ENCODE data around the gene PDILT. TPM values are rescaled to one million over a fixed set of nuclear protein-coding genes. Genes with fewer than 3 reads are reported as not detected.

PDILT gene
- polyA plus RNA-seq, 6 donors from 2014 or later, result not detected

- ATAC-seq (ENCODE audit: low read depth in 2 of 2) (no peak), DNase-seq (no peak)
- Mint-ChIP-seq H3K36me3 (no peaks in the 10 kb centered on the region), H3K27ac (no peak overlapping the region), H3K27me3 (peaks cover 9 to 12% (median 11%) of the 10 kb centered on the region in 3 donors), H3K4me1 (no peaks in the 10 kb centered on the region), H3K4me3 (no peak overlapping the region), H3K9me3 (no peaks in the 10 kb centered on the region)
These were observed 93.8 kb downstream of the PDILT start for GRCh38 chr16:20310421-20311395.

DNA sequence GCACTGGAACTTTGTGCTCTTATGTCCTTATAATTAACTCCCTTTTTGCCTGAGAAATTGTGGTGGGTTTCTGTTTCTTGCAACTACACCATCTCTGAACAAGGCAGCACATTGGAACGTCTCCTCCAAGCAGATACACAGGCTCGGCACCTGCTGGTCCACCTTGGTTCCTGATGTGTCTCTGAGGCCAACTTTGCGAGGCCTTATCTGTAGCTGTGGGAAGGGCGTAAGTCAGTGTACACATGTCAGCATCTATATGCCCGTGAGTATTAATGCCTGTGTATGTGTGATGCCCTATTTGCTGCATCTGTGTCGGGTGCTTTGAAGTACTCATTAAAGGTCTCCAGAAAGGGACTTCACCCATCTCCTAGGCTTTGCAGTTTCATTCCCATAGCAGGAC lies 94.8 kb downstream of the PDILT start:
- Mint-ChIP-seq H3K27me3 (peaks cover 9 to 17% (median 12%) of the 10 kb centered on the region in 3 donors), H3K36me3 (no peaks in the 10 kb centered on the region), H3K4me1 (no peaks in the 10 kb centered on the region), H3K27ac (no peak overlapping the region), H3K9me3 (no peaks in the 10 kb centered on the region), H3K4me3 (no peak overlapping the region)
- no peak for DNase-seq
- ATAC-seq (ENCODE audit: low read depth in 2 of 2), result no peak

Other genes starting within 250 kb of the PDILT start
- not detected for gene GP2, start 77.2 kb downstream of the PDILT start, polyA plus RNA-seq (ENCODE audit: low read depth in 6 of 6)
- not detected for gene UMOD, start 52.0 kb downstream of the PDILT start, polyA plus RNA-seq (ENCODE audit: low read depth in 6 of 6)
- not detected for gene ACSM5, start 4.8 kb upstream of the PDILT start, polyA plus RNA-seq (ENCODE audit: low read depth in 6 of 6)
- gene ACSM2A, start 46.8 kb upstream of the PDILT start, polyA plus RNA-seq (ENCODE audit: low read depth in 6 of 6), result not detected
- gene ACSM2B, start 171.6 kb upstream of the PDILT start, polyA plus RNA-seq (ENCODE audit: low read depth in 6 of 6), result not detected

All from naive B cell (primary cell).